Adrenal gland (tissue), 12 donors: ENCODE data around the gene PSMD14. TPM values are rescaled to one million over a fixed set of nuclear protein-coding genes. Genes with fewer than 3 reads are reported as not detected.
"Not testable (repeated sequence)": the region's sequence is repeated elsewhere in the genome, so short reads cannot be mapped to it uniquely, and the experiment has no call there.

Experiments
- DNase-seq, 7 donors: peaks; one replicate each; pipeline ENCODE4 v3.0.0-alpha.2; 2019 to 2020
- H3K27ac ChIP-seq, 5 donors: fragments of 200-600 bp; sonication (generic) in 4 of 5; 1 replicate in 3 of 5; 2 replicates in 2 of 5; pipeline versions ENCODE4 v1.5.1 to v1.8.0; 2016 to 2020; ENCODE audit warnings: mild to moderate bottlenecking in 1 of 5
- H3K27me3 ChIP-seq: fragments of 200-600 bp; 2 replicates; pipeline ENCODE4 v1.8.0; 2021
- H3K36me3 ChIP-seq, 2 donors: fragments of 200-600 bp; replicated peaks in 1 of 2; 1 replicate in 1 of 2; 2 replicates in 1 of 2; pipeline versions ENCODE4 v1.5.1 to v1.8.0; 2018 to 2022
- H3K4me1 ChIP-seq, 2 donors: fragments of 200-600 bp; replicated peaks in 1 of 2; 1 replicate in 1 of 2; 2 replicates in 1 of 2; pipeline versions ENCODE4 v1.5.1 to v1.8.0; 2018 to 2021
- H3K4me3 ChIP-seq, 4 donors: fragments of 200-600 bp; sonication (generic) in 3 of 4; one replicate each; pipeline ENCODE4 v1.5.1; 2016 to 2018
- H3K9me3 ChIP-seq, 3 donors: fragments of 200-600 bp; sonication (generic) in 1 of 3; replicated peaks in 1 of 3; 1 replicate in 2 of 3; 2 replicates in 1 of 3; pipeline versions ENCODE4 v1.5.1 to v1.8.0; 2016 to 2021
- CTCF ChIP-seq, 6 experiments: fragments of 450-650 bp in 4 of 6; fragments of 200-600 bp in 2 of 6; sonication (generic) in 1 of 6; IDR thresholded peaks; 1 replicate in 5 of 6; 2 replicates in 1 of 6; pipeline versions ENCODE4 v1.5.1 to v1.8.0; 2016 to 2021; ENCODE audit warnings: antibody characterized with exemption in 6 of 6, mild to moderate bottlenecking in 2 of 6, moderate library complexity in 1 of 6
- POLR2A ChIP-seq, 2 donors: fragments of 450-650 bp; IDR thresholded peaks; one replicate each; pipeline ENCODE4 v1.6.1; 2017; ENCODE audit warnings: antibody characterized with exemption in 2 of 2, mild to moderate bottlenecking in 2 of 2, moderate library complexity in 1 of 2
- whole genome bisulfite sequencing, 4 donors: extraction: QIAGEN DNeasy Blood & Tissue Kit in 2 of 4; methylation state at CpG; one replicate each; pipeline versions ENCODE4 v1.1.5 to v1.1.7; 2013 to 2017; 5-methylcytosine and 5-hydroxymethylcytosine counted together
- intact Hi-C, 2 donors: fragments of 100-400 bp; cut with DNase I; formaldehyde crosslinking; loops; one replicate each; pipeline versions ENCODE4 v1.14.1 to v1.15.0; 2022 to 2023
- polyA plus RNA-seq, 3 donors: library from polyadenylated mRNA; stranded (reverse); fragments of 200-250 nt in 2 of 3; fragments of 350-450 nt in 1 of 3; fragmentation: Illumina TruSeq in 1 of 3; extraction: RNeasy Lipid Tissue Mini Kit (QIAGEN cat#74804) in 1 of 3; gene quantifications; one replicate each; pipeline ENCODE4 v1.2.3, GENCODE V29; 2013 to 2014
- total RNA-seq, 9 donors: library from RNA; depleted of rRNA in 4 of 9; stranded (reverse); fragments of >200 nt in 4 of 9; fragments of 120-200 nt in 1 of 9; fragmentation: NEBNext Ultra II Directional in 1 of 9; extraction: Animal tissue kit (Norgen Biotek cat#: 25700) in 1 of 9; gene quantifications; one replicate each; pipeline versions ENCODE4 v1.1.0 to v1.2.4, GENCODE V29; 2013 to 2023
- donor health status: healthy with polysubstance abuse.
- donor health status: Bipolar disorder and iron deficiency.
- donor health status: DM: yes; HTN: yes; CAD: no.
- donor health status: DM: no; HTN: no; CAD: no.
- donor health status: DM: no; HTN: no; CAD: no.
- donor health status: DM: yes; HTN: yes; CAD: no.

PSMD14 gene
- total and polyA plus RNA-seq, 12 donors = 19.8 to 182 (median 50.2) TPM

GRCh38 chr2:161273038-161273760 lies 35.0 kb upstream of the PSMD14 start:
- peak in 1 of 7 donors; percentile 37 for DNase-seq
- Histone ChIP-seq H3K36me3 (no peaks in the 10 kb centered on the region), H3K27ac (no peak overlapping the region), H3K9me3 (no peaks in the 10 kb centered on the region), H3K4me3 (no peak overlapping the region), H3K4me1 (no peaks in the 10 kb centered on the region), H3K27me3 (no peaks in the 10 kb centered on the region)
- peak; percentile 28 to 77 (median 66) for TF ChIP-seq CTCF (IDR thresholded peaks at IDR 0.05)
- no peak for TF ChIP-seq POLR2A (IDR thresholded peaks at IDR 0.05)
- intact Hi-C loops = no loop called here
- WGBS, 4 donors = 43 to 53% (median 48%) methylated on average over 5 of the region's 5 CpGs

GRCh38 chr2:161278564-161279229 lies 29.5 kb upstream of the PSMD14 start:
- H3K9me3 ChIP-seq, H3K36me3 ChIP-seq, H3K4me1 ChIP-seq, H3K27me3 ChIP-seq, H3K27ac ChIP-seq, H3K4me3 ChIP-seq, intact Hi-C loops: not testable (repeated sequence)
- peak in 3 of 7 donors; percentile 19 to 34 (median 33) for DNase-seq
- 56 to 61% (median 60%) methylated on average over 11 of the region's 11 CpGs for WGBS, 4 donors

- H3K4me1 ChIP-seq, H3K4me3 ChIP-seq, intact Hi-C loops, H3K9me3 ChIP-seq, H3K27ac ChIP-seq, H3K36me3 ChIP-seq, H3K27me3 ChIP-seq, DNase-seq: not testable (repeated sequence)
- WGBS, 4 donors = 60 to 73% (median 66%) methylated on average over 5 of the region's 5 CpGs
Measured at GRCh38 chr2:161279230-161279815, 28.9 kb upstream of the PSMD14 start.

GRCh38 chr2:161280906-161281323 lies 27.3 kb upstream of the PSMD14 start:
- WGBS, 4 donors = 68 to 84% (median 74%) methylated on average over 18 of the region's 18 CpGs
- H3K27me3 ChIP-seq, H3K27ac ChIP-seq, H3K36me3 ChIP-seq, H3K4me3 ChIP-seq, H3K4me1 ChIP-seq, H3K9me3 ChIP-seq, intact Hi-C loops: not testable (repeated sequence)
- DNase-seq = peak; percentile 33 to 72 (median 53)
- TF ChIP-seq CTCF (IDR thresholded peaks at IDR 0.05) = peak in 3 of 6 experiments; percentile 4 to 21 (median 12)

GRCh38 chr2:161281615-161282310 lies 26.5 kb upstream of the PSMD14 start:
- H3K27me3 ChIP-seq, H3K27ac ChIP-seq, H3K9me3 ChIP-seq, H3K4me1 ChIP-seq, H3K4me3 ChIP-seq, intact Hi-C loops, H3K36me3 ChIP-seq: not testable (repeated sequence)
- peak in 2 of 7 donors; percentile 10 to 22 for DNase-seq
- 73 to 85% (median 78%) methylated on average over 11 of the region's 11 CpGs for WGBS, 4 donors

GRCh38 chr2:161282311-161282644 lies 25.9 kb upstream of the PSMD14 start:
- H3K36me3 ChIP-seq, H3K27ac ChIP-seq, H3K4me3 ChIP-seq, intact Hi-C loops, H3K9me3 ChIP-seq, H3K4me1 ChIP-seq, H3K27me3 ChIP-seq: not testable (repeated sequence)
- peak in 2 of 7 donors; percentile 21 to 27 for DNase-seq
- 84 to 89% (median 88%) methylated on average over 7 to 9 of the region's 9 CpGs for WGBS, 4 donors
